AG10803 (cell line): ENCODE measurements around the gene SPTSSA.

Source experiments
- DNase-seq: peaks from one replicate; pipeline ENCODE4 v3.0.0; 2010; ENCODE audit warnings: low read depth
- H3K4me3 ChIP-seq: 2 replicates; pipeline ENCODE4 v1.5.1; 2011; ENCODE audit warnings: mild to moderate bottlenecking, low read length, control low read depth
- CTCF ChIP-seq: conservative IDR thresholded peaks from 2 replicates; pipeline ENCODE4 v1.5.1; 2011; ENCODE audit warnings: mild to moderate bottlenecking, low read length, control low read depth, inconsistent platforms

The SPTSSA gene

GRCh38 chr14:34498684-34499412, 36.8 kb upstream of the SPTSSA start:
- peak; percentile 30 for TF ChIP-seq CTCF
- no peak for DNase-seq
- H3K4me3 ChIP-seq, result no peak overlapping the region

- peak; percentile 98 for DNase-seq
- H3K4me3 ChIP-seq, result peak overlapping the region; percentile 28
- peak; percentile 50 for TF ChIP-seq CTCF
These were observed 34.9 kb upstream of the SPTSSA start for GRCh38 chr14:34496679-34497513.

- DNase-seq, result peak; percentile 31
- no peak for TF ChIP-seq CTCF
- no peak overlapping the region for H3K4me3 ChIP-seq
These were observed 34.1 kb upstream of the SPTSSA start for GRCh38 chr14:34496007-34496678.

GRCh38 chr14:34489324-34489723, 27.3 kb upstream of the SPTSSA start:
- no peak for TF ChIP-seq CTCF
- no peak overlapping the region for H3K4me3 ChIP-seq
- no peak for DNase-seq

GRCh38 chr14:34488528-34488927, 26.5 kb upstream of the SPTSSA start:
- DNase-seq, result no peak
- no peak overlapping the region for H3K4me3 ChIP-seq
- TF ChIP-seq CTCF, result no peak

- H3K4me3 ChIP-seq, result no peak overlapping the region
- TF ChIP-seq CTCF, result no peak
- no peak for DNase-seq
These were observed 22.7 kb upstream of the SPTSSA start for GRCh38 chr14:34484726-34485125.
